ENCODE results near the gene ZNF254. TPM values are rescaled to one million over a fixed set of nuclear protein-coding genes. Genes with fewer than 3 reads are reported as not detected.
"Not testable (repeated sequence)": the region's sequence is repeated elsewhere in the genome, so short reads cannot be mapped to it uniquely, and the experiment has no call there.

Gene ZNF254
- total RNA-seq, 4 donors from 2014 or later, result 2.8 to 5.6 (median 4.1) TPM

GRCh38 chr19:24073807-24074206 lies 13.2 kb upstream of the ZNF254 start:
- Histone ChIP-seq H3K4me1 (no peaks in the 10 kb centered on the region), H3K4me3 (no peak overlapping the region), H3K27ac (no peak overlapping the region), H3K27me3 (no peaks in the 10 kb centered on the region), H3K36me3 (no peaks in the 10 kb centered on the region), H3K9me3 (no peaks in the 10 kb centered on the region)
- no peak for DNase-seq
- ATAC-seq, result no peak
- in situ Hi-C loops (cut with MboI; ENCODE audit: low sequenced_read_pairs in 4 of 4) (no loop called here), intact Hi-C loops (cut with DNase I; ENCODE audit: low total_unique reads) (no loop called here)
- TF ChIP-seq POLR2A (IDR thresholded peaks at IDR 0.05) (no peak), CTCF (IDR thresholded peaks at IDR 0.05 in 4 of 5, conservative IDR thresholded peaks at IDR 0.05 in 1 of 5) (no peak)

- H3K4me3 ChIP-seq, result no peak overlapping the region
- no peaks in the 10 kb centered on the region for H3K9me3 ChIP-seq
- in situ Hi-C loops (cut with MboI; ENCODE audit: low sequenced_read_pairs in 4 of 4) (no loop called here), intact Hi-C loops (cut with DNase I; ENCODE audit: low total_unique reads) (no loop called here)
- DNase-seq, result no peak
- ATAC-seq, result peak in 1 of 2 donors; percentile 39
- TF ChIP-seq CTCF (IDR thresholded peaks at IDR 0.05 in 4 of 5, conservative IDR thresholded peaks at IDR 0.05 in 1 of 5) (no peak), POLR2A (IDR thresholded peaks at IDR 0.05) (no peak)
- no peaks in the 10 kb centered on the region for H3K4me1 ChIP-seq
- H3K36me3 ChIP-seq, result no peaks in the 10 kb centered on the region
- H3K27me3 ChIP-seq, result no peaks in the 10 kb centered on the region
- H3K27ac ChIP-seq, result no peak overlapping the region
These were observed 12.1 kb upstream of the ZNF254 start for GRCh38 chr19:24074720-24075454.

GRCh38 chr19:24075530-24075929 lies 11.5 kb upstream of the ZNF254 start:
- H3K27ac ChIP-seq; H3K4me1 ChIP-seq; ATAC-seq; intact Hi-C loops (cut with DNase I; ENCODE audit: low total_unique reads); DNase-seq; H3K27me3 ChIP-seq; H3K36me3 ChIP-seq; in situ Hi-C loops (cut with MboI; ENCODE audit: low sequenced_read_pairs in 4 of 4); H3K4me3 ChIP-seq; H3K9me3 ChIP-seq: not testable (repeated sequence)

- no peak for TF ChIP-seq POLR2A (IDR thresholded peaks at IDR 0.05)
- no peak for TF ChIP-seq CTCF (IDR thresholded peaks at IDR 0.05 in 4 of 5, conservative IDR thresholded peaks at IDR 0.05 in 1 of 5)
- H3K4me3 ChIP-seq, result no peak overlapping the region
- H3K27me3 ChIP-seq, result no peaks in the 10 kb centered on the region
- ATAC-seq, result no peak
- in situ Hi-C loops (cut with MboI; ENCODE audit: low sequenced_read_pairs in 4 of 4), result no loop called here
- no peak overlapping the region for H3K27ac ChIP-seq
- no peaks in the 10 kb centered on the region for H3K4me1 ChIP-seq
- intact Hi-C loops (cut with DNase I; ENCODE audit: low total_unique reads), result no loop called here
- no peaks in the 10 kb centered on the region for H3K36me3 ChIP-seq
- no peaks in the 10 kb centered on the region for H3K9me3 ChIP-seq
- no peak for DNase-seq
These were observed 8.3 kb upstream of the ZNF254 start for GRCh38 chr19:24078680-24079079.

GRCh38 chr19:24081056-24081455 lies 5.9 kb upstream of the ZNF254 start:
- TF ChIP-seq CTCF (IDR thresholded peaks at IDR 0.05 in 4 of 5, conservative IDR thresholded peaks at IDR 0.05 in 1 of 5), result no peak
- no peak for TF ChIP-seq POLR2A (IDR thresholded peaks at IDR 0.05)
- no peak for ATAC-seq
- H3K9me3 ChIP-seq, result no peaks in the 10 kb centered on the region
- DNase-seq, result no peak
- H3K4me3 ChIP-seq, result no peak overlapping the region
- no peaks in the 10 kb centered on the region for H3K27me3 ChIP-seq
- H3K36me3 ChIP-seq, result no peaks in the 10 kb centered on the region
- no peak overlapping the region for H3K27ac ChIP-seq
- no peaks in the 10 kb centered on the region for H3K4me1 ChIP-seq
- in situ Hi-C loops (cut with MboI; ENCODE audit: low sequenced_read_pairs in 4 of 4) (no loop called here), intact Hi-C loops (cut with DNase I; ENCODE audit: low total_unique reads) (no loop called here)
